GM13976 (cell line): ENCODE measurements around the gene RRP36.

Source experiments
- DNase-seq: peaks from one replicate; pipeline ENCODE4 v3.0.0; 2012; ENCODE audit warnings: low spot score
- in situ Hi-C: fragments of 300-500 bp; cut with MboI; formaldehyde crosslinking; loops from one replicate; pipeline ENCODE4 v1.12.0; 2022; ENCODE audit warnings: low sequenced_read_pairs, mixed read lengths, inconsistent platforms; ENCODE audit not compliant: unreplicated experiment
- TF ChIP-seq, protein P1 (sequence below): IDR thresholded peaks from 2 replicates; pipeline ENCODE4 v1.5.1; 2012; ENCODE audit warnings: borderline replicate concordance, mild to moderate bottlenecking; ENCODE audit not compliant: insufficient read depth; ENCODE audit errors: extremely low read depth, missing control alignments, control extremely low read depth

Gene RRP36

GRCh38 chr6:43054206-43054943, 33.0 kb downstream of the RRP36 start:
- in situ Hi-C loops: no loop called here
- no peak for DNase-seq
- TF ChIP-seq, protein P1, sequence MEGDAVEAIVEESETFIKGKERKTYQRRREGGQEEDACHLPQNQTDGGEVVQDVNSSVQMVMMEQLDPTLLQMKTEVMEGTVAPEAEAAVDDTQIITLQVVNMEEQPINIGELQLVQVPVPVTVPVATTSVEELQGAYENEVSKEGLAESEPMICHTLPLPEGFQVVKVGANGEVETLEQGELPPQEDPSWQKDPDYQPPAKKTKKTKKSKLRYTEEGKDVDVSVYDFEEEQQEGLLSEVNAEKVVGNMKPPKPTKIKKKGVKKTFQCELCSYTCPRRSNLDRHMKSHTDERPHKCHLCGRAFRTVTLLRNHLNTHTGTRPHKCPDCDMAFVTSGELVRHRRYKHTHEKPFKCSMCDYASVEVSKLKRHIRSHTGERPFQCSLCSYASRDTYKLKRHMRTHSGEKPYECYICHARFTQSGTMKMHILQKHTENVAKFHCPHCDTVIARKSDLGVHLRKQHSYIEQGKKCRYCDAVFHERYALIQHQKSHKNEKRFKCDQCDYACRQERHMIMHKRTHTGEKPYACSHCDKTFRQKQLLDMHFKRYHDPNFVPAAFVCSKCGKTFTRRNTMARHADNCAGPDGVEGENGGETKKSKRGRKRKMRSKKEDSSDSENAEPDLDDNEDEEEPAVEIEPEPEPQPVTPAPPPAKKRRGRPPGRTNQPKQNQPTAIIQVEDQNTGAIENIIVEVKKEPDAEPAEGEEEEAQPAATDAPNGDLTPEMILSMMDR: no peak

- TF ChIP-seq, protein P1: no peak
- no peak for DNase-seq
- in situ Hi-C loops: no loop called here
Measured at GRCh38 chr6:43055966-43056365, 34.5 kb downstream of the RRP36 start.

DNA sequence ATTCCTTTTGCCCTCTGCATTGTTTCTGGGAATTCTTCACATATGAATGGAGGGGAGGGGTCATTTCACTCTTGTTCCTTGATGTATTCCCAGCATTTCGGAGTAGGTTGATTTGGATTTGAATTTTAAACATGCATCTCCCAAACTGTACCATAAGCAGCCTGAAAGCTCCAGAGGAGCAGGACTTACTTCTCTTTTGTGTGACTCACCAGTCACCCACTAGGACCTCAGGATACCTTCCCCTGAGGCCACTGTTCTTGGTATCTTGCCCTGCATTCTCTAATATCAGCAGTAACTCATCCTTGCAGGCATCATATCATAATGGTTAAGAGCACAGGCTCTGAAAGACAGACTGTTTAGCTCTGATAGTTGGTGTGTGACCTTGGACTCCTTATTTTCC, 37.1 kb downstream of the RRP36 start:
- no peak for DNase-seq
- TF ChIP-seq, protein P1: no peak
- in situ Hi-C loops: no loop called here

DNA sequence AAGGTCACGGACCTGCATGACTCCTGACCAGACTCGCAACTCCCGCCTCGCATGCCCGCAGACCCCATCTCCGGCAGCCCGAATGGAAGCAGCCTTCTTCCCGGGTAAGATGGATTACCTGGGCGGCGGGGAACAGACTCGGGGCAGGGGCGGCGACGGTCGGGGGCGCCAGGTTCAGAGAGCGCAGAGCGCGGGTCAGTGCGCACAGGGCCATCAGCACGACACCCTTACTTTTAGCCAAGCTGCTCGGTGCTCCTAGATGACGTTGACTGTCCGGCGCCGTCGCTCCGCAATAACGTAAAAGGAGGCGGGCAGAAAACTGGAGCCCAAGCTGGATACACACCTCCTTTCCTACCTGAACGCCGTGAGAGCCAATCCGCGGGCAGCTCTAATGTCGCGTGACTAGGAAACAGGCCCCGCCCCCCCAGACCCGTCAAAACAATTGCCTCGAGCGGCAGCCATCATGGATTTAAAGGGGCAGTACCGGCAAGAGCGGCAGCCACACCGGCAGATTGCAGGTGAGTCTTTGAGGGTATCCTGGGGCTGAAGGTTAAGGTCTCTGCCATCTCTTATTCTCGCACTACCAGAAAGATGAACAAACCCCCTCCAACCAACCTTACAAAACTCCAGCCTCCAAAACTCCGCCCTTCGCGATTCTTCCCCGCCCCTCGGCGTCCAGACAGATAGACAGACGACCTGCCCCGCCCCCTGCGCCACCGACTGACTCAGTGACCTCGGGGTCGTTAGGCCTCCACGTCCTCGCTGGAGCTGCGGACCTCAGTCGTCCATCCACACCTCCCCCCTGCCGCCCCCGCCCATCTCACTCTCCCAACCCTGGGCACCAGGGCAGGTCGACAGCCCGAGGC, 38.0 kb downstream of the RRP36 start, which contains the start of the genes KLC4 and MRPL2:
Gene KLC4 (plus strand): TSS at position 464 of the 866 bp plus-strand sequence. CDS start 1,705 bp downstream, outside the sequence.
Gene MRPL2 (minus strand): TSS at position 267 of the 866 bp plus-strand sequence. CDS start 53 bp downstream, at position 214.
- in situ Hi-C loops: no loop called here
- peak; percentile 100 for DNase-seq
- TF ChIP-seq, protein P1: no peak

- in situ Hi-C loops: no loop called here
- TF ChIP-seq, protein P1: no peak
- DNase-seq: no peak
Measured at GRCh38 chr6:43060034-43060754, 38.8 kb downstream of the RRP36 start.
